GM10266 (cell line): ENCODE results near the gene S100A9.
"Not testable (repeated sequence)": the region's sequence is repeated elsewhere in the genome, so short reads cannot be mapped to it uniquely, and the experiment has no call there.

Source experiments
- DNase-seq: peaks from one replicate; pipeline ENCODE4 v3.0.0; 2012; ENCODE audit errors: extremely low spot score
- TF ChIP-seq, protein P1 (sequence below): IDR thresholded peaks from 2 replicates; pipeline ENCODE4 v1.5.1; 2012; ENCODE audit warnings: mild to moderate bottlenecking, low read depth; ENCODE audit not compliant: control insufficient read depth, insufficient read depth; ENCODE audit errors: missing control alignments

Gene S100A9

DNA sequence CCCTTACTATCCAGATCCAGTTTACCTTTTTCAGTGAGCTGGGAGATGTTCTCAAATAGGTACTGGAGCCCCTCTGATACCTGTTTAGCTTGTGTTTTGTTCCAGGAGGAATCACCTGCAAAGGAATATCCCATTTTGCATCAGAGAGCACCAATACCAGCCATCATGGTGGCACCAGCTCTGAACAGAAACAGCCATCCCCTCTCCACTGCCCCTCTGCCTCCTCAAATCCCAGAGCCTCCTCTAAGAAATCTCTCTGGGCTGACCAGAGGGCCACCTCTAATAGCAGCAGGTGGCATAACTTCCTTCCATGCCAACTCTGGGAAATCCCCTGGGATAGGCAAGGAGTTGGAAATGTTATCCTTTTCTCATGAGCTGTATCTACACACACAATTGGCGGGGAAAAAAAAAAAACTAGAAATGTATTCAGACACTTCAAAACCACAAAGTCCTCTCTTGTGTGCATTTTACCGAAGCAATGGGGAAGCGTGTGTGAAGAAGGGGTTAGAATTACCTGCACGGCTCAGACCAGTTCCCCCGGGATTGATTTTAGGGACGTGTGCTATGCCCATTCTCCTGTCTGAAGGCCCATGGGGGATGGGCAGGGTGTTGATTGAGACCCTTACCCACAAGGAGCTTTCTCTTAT lies 11.5 kb upstream of the S100A9 start:
- no peak for DNase-seq
- TF ChIP-seq, protein P1, sequence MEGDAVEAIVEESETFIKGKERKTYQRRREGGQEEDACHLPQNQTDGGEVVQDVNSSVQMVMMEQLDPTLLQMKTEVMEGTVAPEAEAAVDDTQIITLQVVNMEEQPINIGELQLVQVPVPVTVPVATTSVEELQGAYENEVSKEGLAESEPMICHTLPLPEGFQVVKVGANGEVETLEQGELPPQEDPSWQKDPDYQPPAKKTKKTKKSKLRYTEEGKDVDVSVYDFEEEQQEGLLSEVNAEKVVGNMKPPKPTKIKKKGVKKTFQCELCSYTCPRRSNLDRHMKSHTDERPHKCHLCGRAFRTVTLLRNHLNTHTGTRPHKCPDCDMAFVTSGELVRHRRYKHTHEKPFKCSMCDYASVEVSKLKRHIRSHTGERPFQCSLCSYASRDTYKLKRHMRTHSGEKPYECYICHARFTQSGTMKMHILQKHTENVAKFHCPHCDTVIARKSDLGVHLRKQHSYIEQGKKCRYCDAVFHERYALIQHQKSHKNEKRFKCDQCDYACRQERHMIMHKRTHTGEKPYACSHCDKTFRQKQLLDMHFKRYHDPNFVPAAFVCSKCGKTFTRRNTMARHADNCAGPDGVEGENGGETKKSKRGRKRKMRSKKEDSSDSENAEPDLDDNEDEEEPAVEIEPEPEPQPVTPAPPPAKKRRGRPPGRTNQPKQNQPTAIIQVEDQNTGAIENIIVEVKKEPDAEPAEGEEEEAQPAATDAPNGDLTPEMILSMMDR: no peak

DNA sequence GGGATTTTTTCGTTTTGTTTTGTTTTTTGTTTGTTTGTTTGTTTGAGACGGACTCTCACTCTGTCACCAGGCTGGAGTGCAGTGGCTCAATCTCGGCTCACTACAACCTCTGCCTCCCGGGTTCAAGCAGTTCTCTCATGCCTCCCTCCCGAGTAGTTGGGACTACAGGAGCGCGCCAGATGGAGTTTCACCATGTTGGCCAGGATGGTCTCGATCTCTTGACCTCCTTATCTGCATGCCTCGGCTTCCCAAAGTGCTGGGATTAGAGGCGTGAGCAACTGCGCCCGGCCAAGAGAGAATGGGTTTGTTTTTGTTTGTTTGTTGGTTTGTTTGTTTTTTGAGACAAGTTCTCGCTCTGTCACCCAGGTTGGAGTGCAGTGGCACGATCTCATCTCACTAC lies 10.6 kb upstream of the S100A9 start:
- DNase-seq: not testable (repeated sequence)

- TF ChIP-seq, protein P1: no peak
- DNase-seq: no peak
Measured at GRCh38 chr1:153347856-153348255, 9.8 kb upstream of the S100A9 start.

GRCh38 chr1:153348511-153349362 lies 8.9 kb upstream of the S100A9 start, which contains the start of gene PGLYRP4:
Gene PGLYRP4, minus strand, starts transcription at chr1:153348841. Its CDS starts 909 bp downstream, at chr1:153347932.
- no peak for DNase-seq
- TF ChIP-seq, protein P1: no peak

- no peak for DNase-seq
Measured at GRCh38 chr1:153349363-153350320, 8.0 kb upstream of the S100A9 start.

DNA sequence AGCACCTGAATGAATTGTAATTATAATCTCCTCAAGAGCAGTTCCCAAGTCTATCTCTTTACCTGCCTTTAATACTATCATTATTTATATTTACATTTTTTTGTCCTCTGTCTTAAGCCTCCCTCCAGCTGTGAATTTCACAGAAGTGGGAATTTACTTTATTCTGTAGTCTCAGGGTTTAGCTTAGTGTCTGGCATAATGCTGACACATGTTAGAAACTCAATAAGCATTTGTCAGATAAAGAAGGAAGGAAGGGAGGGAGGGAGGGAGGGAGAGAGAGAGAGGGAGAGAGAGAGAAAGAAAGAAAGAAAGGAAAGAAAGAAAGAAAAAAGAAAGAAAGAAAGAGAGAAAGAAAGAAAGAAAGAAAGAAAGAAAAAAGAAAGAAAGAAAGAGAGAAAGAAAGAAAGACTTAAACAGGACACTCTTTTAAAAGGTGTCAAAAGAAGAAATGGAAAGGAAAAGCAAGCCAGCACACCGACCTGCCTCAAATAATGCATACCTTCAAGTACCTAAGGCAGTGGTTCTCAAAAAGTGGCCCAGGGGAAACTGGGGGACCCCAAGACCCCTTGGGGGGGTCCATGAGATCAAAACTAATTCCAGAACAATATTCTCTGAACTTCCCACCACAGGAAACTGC lies 7.2 kb upstream of the S100A9 start:
- TF ChIP-seq, protein P1: no peak
- DNase-seq: no peak

More at GRCh38 chr1:153349363-153350320, 8.0 kb upstream of the S100A9 start:
- TF ChIP-seq, protein P1: no peak

GRCh38 chr1:153352523-153352922 lies 5.1 kb upstream of the S100A9 start:
- TF ChIP-seq, protein P1: peak; percentile 89
- peak; percentile 67 for DNase-seq
